ENCODE measurements around the gene MMP17.

MMP17 gene

GRCh38 chr12:131794573-131794972 is 33.6 kb upstream of the MMP17 start:
- CTCF ChIA-PET: interaction anchor here (0.7 to 1.2 kb wide), 2 partner anchors 27 to 419 kb away, joined by 3 read pairs; no protein-coding TSS in a partner anchor
- POLR2A ChIA-PET (ENCODE audit: low non-redundant PET): no interaction called here

GRCh38 chr12:131795064-131795463 is 33.1 kb upstream of the MMP17 start:
- no peak for TF ChIP-seq CTCF (conservative IDR thresholded peaks at IDR 0.05; ENCODE audit: low read depth)
- CTCF ChIA-PET: interaction anchor here (0.6 to 1.2 kb wide), 3 partner anchors 27 to 420 kb away, joined by 3 to 4 read pairs (median 3); no protein-coding TSS in a partner anchor
- no peak for DNase-seq (ENCODE audit: low spot score)
- POLR2A ChIA-PET (ENCODE audit: low non-redundant PET): no interaction called here
- H3K27ac ChIP-seq: peak overlapping the region; percentile 38

More at GRCh38 chr12:131794573-131794972, 33.6 kb upstream of the MMP17 start:
- DNase-seq (ENCODE audit: low spot score): no peak
- TF ChIP-seq CTCF (conservative IDR thresholded peaks at IDR 0.05; ENCODE audit: low read depth): no peak
- peak overlapping the region; percentile 38; the same call in 1 of the 2 replicates for H3K27ac ChIP-seq

GRCh38 chr12:131795690-131796410 is 32.3 kb upstream of the MMP17 start:
- CTCF ChIA-PET: interaction anchor here (0.6 to 1.2 kb wide), 2 partner anchors 28 to 38 kb away, joined by 3 to 4 read pairs; no protein-coding TSS in a partner anchor
- peak overlapping the region; percentile 38 for H3K27ac ChIP-seq
- no peak for TF ChIP-seq CTCF (conservative IDR thresholded peaks at IDR 0.05; ENCODE audit: low read depth)
- peak; percentile 20 for DNase-seq (ENCODE audit: low spot score)
- POLR2A ChIA-PET (ENCODE audit: low non-redundant PET): no interaction called here

- ChIA-PET POLR2A (ENCODE audit: low non-redundant PET) (no interaction called here), CTCF (no interaction called here)
- H3K27ac ChIP-seq: no peak overlapping the region
- no peak for DNase-seq (ENCODE audit: low spot score)
- TF ChIP-seq CTCF (conservative IDR thresholded peaks at IDR 0.05; ENCODE audit: low read depth): no peak
Observed at GRCh38 chr12:131796411-131796736, 31.8 kb upstream of the MMP17 start.

GRCh38 chr12:131796754-131797587 is 31.2 kb upstream of the MMP17 start:
- ChIA-PET POLR2A (ENCODE audit: low non-redundant PET) (interaction anchor here (0.6 kb wide), 1 partner anchor 8 kb away, joined by 4 read pairs; no protein-coding TSS in a partner anchor), CTCF (no interaction called here)
- no peak for TF ChIP-seq CTCF (conservative IDR thresholded peaks at IDR 0.05; ENCODE audit: low read depth)
- no peak for DNase-seq (ENCODE audit: low spot score)
- H3K27ac ChIP-seq: peak overlapping the region; percentile 4; the same call in 1 of the 2 replicates

GRCh38 chr12:131797588-131797934 is 30.6 kb upstream of the MMP17 start:
- TF ChIP-seq CTCF (conservative IDR thresholded peaks at IDR 0.05; ENCODE audit: low read depth): no peak
- no peak for DNase-seq (ENCODE audit: low spot score)
- peak overlapping the region; percentile 4; the same call in 1 of the 2 replicates for H3K27ac ChIP-seq
- ChIA-PET CTCF (no interaction called here), POLR2A (ENCODE audit: low non-redundant PET) (interaction anchor here (0.6 kb wide), 1 partner anchor 9 kb away, joined by 4 read pairs; no protein-coding TSS in a partner anchor)

Data from RWPE1 (cell line).